ENCODE measurements around the gene GNPTG. TPM values are rescaled to one million over a fixed set of nuclear protein-coding genes. Genes with fewer than 3 reads are reported as not detected.

The GNPTG gene
- total RNA-seq, 1 donor = 26.3 TPM

DNA sequence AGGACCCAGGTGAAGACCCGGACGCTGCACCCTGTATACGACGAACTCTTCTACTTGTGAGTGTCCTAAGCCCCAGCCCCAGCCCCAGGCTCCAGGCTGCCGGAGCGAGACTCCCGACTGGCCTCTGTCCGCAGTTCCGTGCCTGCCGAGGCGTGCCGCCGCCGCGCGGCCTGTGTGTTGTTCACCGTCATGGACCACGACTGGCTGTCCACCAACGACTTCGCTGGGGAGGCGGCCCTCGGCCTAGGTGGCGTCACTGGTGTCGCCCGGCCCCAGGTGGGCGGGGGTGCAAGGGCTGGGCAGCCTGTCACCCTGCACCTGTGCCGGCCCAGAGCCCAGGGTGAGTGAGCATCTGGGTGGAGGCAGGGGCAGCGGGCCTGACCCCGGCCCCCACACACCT is 3.8 kb upstream of the GNPTG start:
- no peak for TF ChIP-seq CTCF (IDR thresholded peaks at IDR 0.05; ENCODE audit: insufficient read depth, low read depth, low read length)
- H3K4me3 ChIP-seq (ENCODE audit: low read depth, low read length) = no peak overlapping the region
- no peak for DNase-seq (ENCODE audit: low read depth)

- DNase-seq (ENCODE audit: low read depth) = no peak
- TF ChIP-seq CTCF (IDR thresholded peaks at IDR 0.05; ENCODE audit: insufficient read depth, low read depth, low read length) = no peak
- no peak overlapping the region for H3K4me3 ChIP-seq (ENCODE audit: low read depth, low read length)
These were observed 3.3 kb upstream of the GNPTG start for GRCh38 chr16:1348441-1348840.

DNA sequence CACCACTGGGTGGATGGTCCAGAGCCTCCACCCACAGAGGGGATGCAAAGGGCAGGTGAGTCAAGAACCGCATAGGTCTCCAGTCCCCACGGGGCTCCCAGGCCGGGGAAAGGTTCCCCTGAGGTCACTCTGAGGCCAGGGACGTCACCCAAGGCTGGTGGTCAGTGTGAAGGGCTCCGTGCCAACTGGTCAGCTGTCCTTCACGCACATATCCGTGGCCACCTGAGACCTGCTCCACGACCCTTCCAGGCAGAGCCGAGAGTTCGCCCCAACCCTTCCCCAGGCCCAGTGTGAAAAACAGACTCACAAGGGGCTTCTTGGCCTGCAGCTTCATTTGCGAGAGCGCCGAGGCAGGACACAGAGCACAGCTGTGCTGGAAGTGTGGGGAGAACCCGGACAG is 2.8 kb upstream of the GNPTG start:
- H3K4me3 ChIP-seq (ENCODE audit: low read depth, low read length) = no peak overlapping the region
- DNase-seq (ENCODE audit: low read depth) = no peak
- no peak for TF ChIP-seq CTCF (IDR thresholded peaks at IDR 0.05; ENCODE audit: insufficient read depth, low read depth, low read length)

GRCh38 chr16:1349351-1349750 is 2.4 kb upstream of the GNPTG start:
- no peak for DNase-seq (ENCODE audit: low read depth)

GRCh38 chr16:1349951-1350350 is 1.8 kb upstream of the GNPTG start:
- DNase-seq (ENCODE audit: low read depth) = no peak
- TF ChIP-seq CTCF (IDR thresholded peaks at IDR 0.05; ENCODE audit: insufficient read depth, low read depth, low read length) = no peak

More at GRCh38 chr16:1349351-1349750, 2.4 kb upstream of the GNPTG start:
- no peak overlapping the region for H3K4me3 ChIP-seq (ENCODE audit: low read depth, low read length)
- TF ChIP-seq CTCF (IDR thresholded peaks at IDR 0.05; ENCODE audit: insufficient read depth, low read depth, low read length) = no peak

GRCh38 chr16:1350691-1351090 is 1.0 kb upstream of the GNPTG start:
- no peak for TF ChIP-seq CTCF (IDR thresholded peaks at IDR 0.05; ENCODE audit: insufficient read depth, low read depth, low read length)
- DNase-seq (ENCODE audit: low read depth) = no peak
- peak overlapping the region; percentile 92 for H3K4me3 ChIP-seq (ENCODE audit: low read depth, low read length)

More at GRCh38 chr16:1349951-1350350, 1.8 kb upstream of the GNPTG start:
- H3K4me3 ChIP-seq (ENCODE audit: low read depth, low read length) = no peak overlapping the region

DNA sequence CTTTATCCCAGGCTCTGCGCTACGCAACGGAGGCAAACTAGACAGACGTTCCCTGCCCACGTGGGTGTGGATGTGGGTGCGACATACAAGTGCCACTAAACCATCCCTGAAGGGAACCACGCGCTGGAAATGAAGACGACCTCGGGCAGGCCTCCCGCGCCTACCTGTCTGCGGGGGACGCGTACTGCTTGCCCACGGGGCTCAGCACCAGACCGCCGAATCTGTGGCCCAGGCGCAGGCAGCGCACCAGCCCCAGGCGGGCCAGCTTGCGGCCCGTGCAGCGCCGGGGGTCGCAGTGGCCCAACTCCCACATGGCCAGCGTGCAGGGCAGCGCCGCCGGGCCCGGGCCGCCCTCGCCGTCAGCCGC is 533 bp upstream of the GNPTG start:
- TF ChIP-seq CTCF (IDR thresholded peaks at IDR 0.05; ENCODE audit: insufficient read depth, low read depth, low read length) = no peak
- DNase-seq (ENCODE audit: low read depth) = no peak

More for the DNA sequence above, 533 bp upstream of the GNPTG start:
- peak overlapping the region; percentile 92 for H3K4me3 ChIP-seq (ENCODE audit: low read depth, low read length)
